Stimulated activated CD8-positive, alpha-beta memory T cell treated with anti-CD3 and anti-CD28 coated beads, Interleukin-2, amount 100 ng/mL, for 1 hour (primary cell): ENCODE results near the gene TEAD4.
A peak's percentile ranks its signal among the peaks of the same experiment; 100 is the strongest.
"Not testable (repeated sequence)": the region's sequence is repeated elsewhere in the genome, so short reads cannot be mapped to it uniquely, and the experiment has no call there.

Experiments used
- DNase-seq, 2 donors: peaks; one replicate each; pipeline ENCODE4 v3.0.0-alpha.2; 2020; ENCODE audit warnings: low read depth in 2 of 2

The TEAD4 gene

GRCh38 chr12:3047961-3048360 is 88.8 kb downstream of the TEAD4 start:
- no peak for DNase-seq

GRCh38 chr12:3048540-3048939 is 89.3 kb downstream of the TEAD4 start:
- no peak for DNase-seq

- no peak for DNase-seq
Measured at GRCh38 chr12:3049176-3049575, 90.0 kb downstream of the TEAD4 start.

- no peak for DNase-seq
Measured at GRCh38 chr12:3049611-3050249, 90.5 kb downstream of the TEAD4 start.

- DNase-seq, result no peak
Measured at GRCh38 chr12:3054374-3054773, 95.2 kb downstream of the TEAD4 start.

- DNase-seq, result no peak
Measured at GRCh38 chr12:3055026-3055703, 96.0 kb downstream of the TEAD4 start.

GRCh38 chr12:3055704-3056467 is 96.7 kb downstream of the TEAD4 start:
- DNase-seq, result no peak

GRCh38 chr12:3061059-3061458 is 101.9 kb downstream of the TEAD4 start:
- DNase-seq, result no peak

GRCh38 chr12:3061501-3062215 is 102.5 kb downstream of the TEAD4 start:
- DNase-seq, result no peak

- DNase-seq, result no peak
Measured at GRCh38 chr12:3065300-3065699, 106.1 kb downstream of the TEAD4 start.

- not testable (repeated sequence) for DNase-seq
Measured at GRCh38 chr12:3065846-3066245, 106.6 kb downstream of the TEAD4 start.

GRCh38 chr12:3069714-3070113 is 110.5 kb downstream of the TEAD4 start:
- DNase-seq, result no peak

GRCh38 chr12:3071107-3071506 is 111.9 kb downstream of the TEAD4 start:
- no peak for DNase-seq

- DNase-seq, result no peak
Measured at GRCh38 chr12:3071710-3072109, 112.5 kb downstream of the TEAD4 start.

- peak; percentile 69 to 71 for DNase-seq
Measured at GRCh38 chr12:3073438-3074250, 114.4 kb downstream of the TEAD4 start.

GRCh38 chr12:3075315-3075714 is 116.1 kb downstream of the TEAD4 start:
- DNase-seq, result no peak

GRCh38 chr12:3076730-3077571 is 117.8 kb downstream of the TEAD4 start, which contains the start of gene TSPAN9:
TSPAN9 (plus strand) TSS chr12:3077379; CDS start chr12:3201194, 123,815 bp downstream.
- DNase-seq, result peak; percentile 39 to 58

GRCh38 chr12:3077572-3078081 is 118.4 kb downstream of the TEAD4 start:
- DNase-seq, result no peak

GRCh38 chr12:3078086-3078820 is 119.1 kb downstream of the TEAD4 start:
- DNase-seq, result no peak
